ENCODE results near the gene ZBTB16.
A peak's percentile ranks its signal among the peaks of the same experiment; 100 is the strongest.

The ZBTB16 gene, protein sequence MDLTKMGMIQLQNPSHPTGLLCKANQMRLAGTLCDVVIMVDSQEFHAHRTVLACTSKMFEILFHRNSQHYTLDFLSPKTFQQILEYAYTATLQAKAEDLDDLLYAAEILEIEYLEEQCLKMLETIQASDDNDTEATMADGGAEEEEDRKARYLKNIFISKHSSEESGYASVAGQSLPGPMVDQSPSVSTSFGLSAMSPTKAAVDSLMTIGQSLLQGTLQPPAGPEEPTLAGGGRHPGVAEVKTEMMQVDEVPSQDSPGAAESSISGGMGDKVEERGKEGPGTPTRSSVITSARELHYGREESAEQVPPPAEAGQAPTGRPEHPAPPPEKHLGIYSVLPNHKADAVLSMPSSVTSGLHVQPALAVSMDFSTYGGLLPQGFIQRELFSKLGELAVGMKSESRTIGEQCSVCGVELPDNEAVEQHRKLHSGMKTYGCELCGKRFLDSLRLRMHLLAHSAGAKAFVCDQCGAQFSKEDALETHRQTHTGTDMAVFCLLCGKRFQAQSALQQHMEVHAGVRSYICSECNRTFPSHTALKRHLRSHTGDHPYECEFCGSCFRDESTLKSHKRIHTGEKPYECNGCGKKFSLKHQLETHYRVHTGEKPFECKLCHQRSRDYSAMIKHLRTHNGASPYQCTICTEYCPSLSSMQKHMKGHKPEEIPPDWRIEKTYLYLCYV

DNA sequence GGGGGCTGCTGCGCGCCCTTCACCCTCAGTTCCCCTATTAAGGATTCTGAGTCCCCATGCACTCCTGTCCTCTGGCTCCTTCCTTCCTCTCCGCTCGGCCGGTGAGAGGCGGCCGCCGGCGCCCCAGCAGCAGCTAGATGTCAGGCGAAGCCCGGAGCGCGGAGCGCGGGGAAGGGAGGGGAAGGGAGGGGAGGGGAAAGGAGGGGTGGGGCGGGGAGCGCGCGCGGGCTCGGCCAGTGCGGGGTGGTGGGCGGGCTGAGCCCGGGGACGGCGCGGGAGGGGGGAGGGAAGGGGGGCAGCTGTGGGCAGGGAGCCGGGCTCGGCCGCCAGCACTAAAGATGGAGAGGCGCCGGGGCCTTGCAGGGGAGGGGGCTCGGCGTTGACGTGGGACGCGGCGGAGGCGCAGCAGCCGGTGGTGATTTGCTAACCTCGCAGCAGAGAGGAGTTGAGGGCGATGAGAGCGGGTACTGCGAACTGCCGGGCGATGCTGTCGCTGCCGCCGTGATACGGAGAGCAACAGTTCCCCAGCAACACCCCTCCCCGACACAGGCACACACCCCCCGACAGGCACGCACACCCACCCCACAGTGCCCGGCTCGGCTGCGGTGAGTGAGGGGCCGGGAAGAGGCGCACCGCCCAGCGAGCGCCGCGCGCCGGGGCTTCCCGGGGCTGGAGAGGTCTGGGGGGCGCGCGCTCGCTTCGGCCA, at the start of gene ZBTB16:
Gene ZBTB16 (plus strand): TSS at position 434 of the 706 bp plus-strand sequence. CDS start 3,590 bp downstream, outside the sequence.
- DNase-seq = no peak

- DNase-seq = no peak
Measured at GRCh38 chr11:114010931-114011330, 48.6 kb upstream of the ZBTB16 start.

GRCh38 chr11:114011443-114011842, 48.1 kb upstream of the ZBTB16 start:
- no peak for DNase-seq

- DNase-seq = no peak
Measured at GRCh38 chr11:114015117-114015516, 44.4 kb upstream of the ZBTB16 start.

DNA sequence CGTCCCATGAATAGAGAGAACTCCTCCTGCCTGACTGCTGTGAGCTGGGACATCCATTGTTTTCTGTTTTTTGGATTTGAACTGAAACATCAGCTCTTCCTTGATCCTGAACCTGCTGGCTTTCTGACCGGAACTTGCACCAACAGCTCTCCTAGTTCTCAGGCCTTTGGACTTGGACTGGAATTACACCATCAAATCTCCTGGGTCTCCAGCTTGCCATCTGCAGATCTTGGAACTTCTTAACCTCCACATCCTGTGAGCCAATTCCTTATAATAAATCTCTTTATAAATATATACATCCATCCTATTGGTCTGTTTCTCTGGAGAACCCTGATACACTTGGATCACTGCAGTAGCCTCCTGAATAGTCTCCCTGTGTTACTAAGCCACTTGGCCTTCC, 42.5 kb upstream of the ZBTB16 start:
- DNase-seq = no peak

DNA sequence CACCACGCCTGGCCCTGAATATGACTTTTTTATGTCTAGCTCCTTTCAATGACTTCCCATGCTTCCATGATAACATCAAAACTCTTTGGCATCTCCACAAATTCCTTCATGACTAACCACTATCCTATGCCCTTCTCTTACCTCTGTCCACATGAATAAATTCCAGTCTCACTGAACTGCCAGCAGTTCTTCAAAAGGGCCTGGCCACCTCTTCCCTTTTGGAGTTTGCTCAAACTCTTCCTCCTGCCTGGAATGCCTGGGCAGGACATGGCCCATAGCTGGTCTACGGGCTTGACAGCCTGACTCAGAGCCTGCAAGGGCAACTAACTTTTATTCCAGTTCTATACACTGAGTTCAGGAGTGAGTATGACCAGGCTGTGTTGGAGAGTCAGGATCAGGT, 41.8 kb upstream of the ZBTB16 start:
- DNase-seq = peak; percentile 13

DNA sequence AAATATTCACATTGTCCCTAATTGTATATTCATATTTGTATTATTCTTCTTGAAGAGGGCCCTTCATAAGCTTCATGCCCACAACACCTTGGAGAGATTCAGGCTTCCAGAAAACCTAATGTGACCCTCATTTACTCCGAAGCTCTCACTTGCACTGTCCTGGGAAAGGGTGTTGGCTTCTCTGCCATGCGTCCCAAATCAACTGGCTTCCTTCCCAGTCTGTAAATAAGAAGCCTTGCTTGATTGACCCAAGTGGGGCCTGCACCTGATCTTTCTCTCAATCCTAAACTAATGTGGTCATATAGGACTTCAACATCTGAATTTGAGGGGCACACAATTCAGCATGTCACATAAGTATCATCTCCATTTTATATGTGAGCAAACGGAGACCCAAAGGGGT, 40.5 kb upstream of the ZBTB16 start:
- no peak for DNase-seq

GRCh38 chr11:114019574-114019973, 39.9 kb upstream of the ZBTB16 start:
- no peak for DNase-seq

DNA sequence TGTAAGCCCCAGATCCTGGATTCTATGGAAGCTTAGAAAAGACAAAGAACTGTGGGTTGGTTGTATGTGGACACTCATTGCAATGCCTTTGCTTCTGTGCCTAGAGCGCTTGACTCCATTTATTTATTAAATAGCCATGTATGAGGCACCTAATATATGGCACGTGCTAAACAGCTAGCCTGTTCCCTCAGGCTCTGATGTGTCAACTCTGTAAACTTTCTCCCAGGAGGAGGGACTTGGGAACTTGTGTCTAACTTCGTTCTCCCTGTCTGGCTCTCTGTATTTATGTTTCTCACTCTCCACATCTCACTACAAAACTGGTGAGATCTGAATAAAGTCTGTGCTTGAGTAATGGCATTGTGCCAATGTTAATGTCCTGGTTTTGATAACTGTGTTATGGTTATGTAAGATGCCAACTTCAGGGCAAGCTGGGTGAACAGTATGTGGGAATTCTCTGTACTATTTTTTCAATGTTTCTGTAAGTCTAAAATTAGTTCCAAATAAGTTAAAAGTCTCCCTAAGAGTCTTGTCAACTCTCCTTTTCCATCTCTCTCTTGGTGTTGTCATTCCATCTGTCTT, 34.1 kb upstream of the ZBTB16 start:
- no peak for DNase-seq

GRCh38 chr11:114026355-114026754, 33.2 kb upstream of the ZBTB16 start:
- peak; percentile 18 for DNase-seq

DNA sequence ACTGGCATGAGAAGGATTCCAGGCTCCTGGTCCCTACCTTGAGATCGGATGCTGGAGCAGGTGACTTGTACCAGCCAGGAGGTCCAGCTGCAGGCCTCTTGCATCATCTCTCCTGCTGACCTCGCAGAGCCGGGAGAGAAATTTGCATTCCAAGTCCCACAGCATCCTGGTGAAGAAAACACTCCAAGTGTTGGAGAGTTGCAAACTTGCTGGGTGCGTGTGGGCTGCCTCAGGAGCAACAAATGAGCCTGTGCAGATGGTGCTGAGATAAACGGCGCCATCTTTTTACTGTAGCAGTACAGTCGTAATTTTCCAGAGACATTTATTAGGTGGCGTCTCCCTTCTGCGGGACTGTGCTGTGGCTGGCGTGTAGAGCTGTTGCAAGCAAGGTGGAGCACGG, 32.1 kb upstream of the ZBTB16 start:
- no peak for DNase-seq

- no peak for DNase-seq
Measured at GRCh38 chr11:114027926-114028325, 31.6 kb upstream of the ZBTB16 start.

- DNase-seq = no peak
Measured at GRCh38 chr11:114031246-114031966, 28.1 kb upstream of the ZBTB16 start.

DNA sequence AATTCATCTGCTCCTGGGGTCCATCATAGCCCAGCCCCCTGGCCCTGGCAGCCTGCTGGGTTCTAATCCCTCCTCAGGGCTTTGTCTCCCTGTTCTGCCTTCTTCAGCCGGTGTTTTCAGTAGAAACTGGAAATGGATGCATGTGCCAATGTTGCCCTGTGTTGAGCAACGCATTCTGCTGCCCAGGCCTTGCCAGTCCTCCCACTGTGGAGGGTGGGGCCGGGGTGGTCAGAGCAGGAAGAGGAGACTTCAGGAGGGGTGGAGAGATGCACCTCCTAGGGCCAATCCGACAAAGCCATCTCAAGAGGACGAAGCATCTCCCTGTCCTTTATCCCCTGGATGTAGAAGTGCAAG, 27.6 kb upstream of the ZBTB16 start:
- DNase-seq = no peak

GRCh38 chr11:114033066-114033465, 26.4 kb upstream of the ZBTB16 start:
- no peak for DNase-seq

DNA sequence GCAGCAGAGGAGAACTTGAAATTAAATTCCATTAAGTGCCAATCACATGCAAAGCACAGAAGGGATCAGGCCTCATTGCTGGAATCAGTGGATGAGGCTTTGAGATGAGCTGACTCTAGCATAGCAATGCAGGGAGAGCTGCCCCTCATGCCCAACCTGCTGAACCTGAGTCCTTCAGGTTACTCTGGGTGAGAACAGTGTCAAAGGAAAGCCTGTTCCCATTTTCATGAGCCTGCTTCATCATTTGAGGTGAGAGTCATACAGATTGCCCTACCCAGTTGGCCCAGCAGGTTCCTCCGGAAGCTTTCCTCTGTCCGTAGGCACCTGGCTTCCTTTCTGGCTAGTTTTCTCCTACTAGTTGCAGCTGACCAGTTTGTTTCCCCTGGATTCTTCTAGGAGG, 25.9 kb upstream of the ZBTB16 start:
- no peak for DNase-seq

GRCh38 chr11:114034956-114035355, 24.6 kb upstream of the ZBTB16 start:
- no peak for DNase-seq

GRCh38 chr11:114036147-114036811, 23.2 kb upstream of the ZBTB16 start:
- DNase-seq = peak; percentile 53

DNA sequence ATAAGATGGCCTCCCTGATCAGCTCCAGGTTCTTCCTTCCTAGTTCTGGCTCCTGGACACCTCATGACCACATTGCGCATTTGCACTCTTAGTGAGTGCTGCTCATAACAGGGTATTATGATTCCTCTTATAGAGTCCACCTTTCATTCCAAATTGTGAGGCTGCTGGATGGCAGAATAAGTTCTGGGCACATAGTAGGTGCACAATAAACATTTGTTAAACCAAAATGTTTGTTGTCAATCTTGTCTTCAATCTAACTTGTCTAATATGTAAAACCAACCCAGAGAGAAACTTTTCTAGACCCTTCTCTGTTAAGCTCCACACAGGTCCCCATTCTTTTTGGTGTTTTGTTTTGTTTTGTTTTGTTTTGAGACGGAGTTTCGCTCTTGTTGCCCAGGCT, 22.6 kb upstream of the ZBTB16 start:
- no peak for DNase-seq

GRCh38 chr11:114039551-114039950, 20.0 kb upstream of the ZBTB16 start:
- no peak for DNase-seq

DNA sequence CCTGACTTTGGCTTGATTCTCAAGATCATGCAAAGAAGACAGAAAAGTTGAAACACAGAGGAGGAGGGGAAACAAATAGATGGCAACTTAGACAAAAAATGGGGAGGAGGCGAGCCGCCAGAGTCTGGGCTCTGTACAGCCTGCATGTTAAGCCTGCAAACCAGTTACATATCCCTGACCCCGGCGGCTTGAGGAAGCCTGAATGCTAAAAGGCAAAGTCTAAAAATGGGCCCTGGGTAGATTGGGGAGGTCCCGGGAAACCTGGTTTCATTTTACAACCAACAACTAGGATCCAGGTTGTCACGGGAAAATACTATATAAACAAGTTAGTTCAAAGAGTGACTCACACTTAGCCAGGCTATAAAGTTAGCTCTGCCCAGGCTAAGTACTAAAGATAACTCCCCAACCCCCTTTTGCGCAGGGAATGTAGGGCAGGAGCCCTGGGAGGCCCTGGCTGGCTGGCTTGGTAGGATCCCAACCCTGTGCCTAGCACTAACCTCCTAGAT, 18.8 kb upstream of the ZBTB16 start:
- DNase-seq = peak; percentile 13

DNA sequence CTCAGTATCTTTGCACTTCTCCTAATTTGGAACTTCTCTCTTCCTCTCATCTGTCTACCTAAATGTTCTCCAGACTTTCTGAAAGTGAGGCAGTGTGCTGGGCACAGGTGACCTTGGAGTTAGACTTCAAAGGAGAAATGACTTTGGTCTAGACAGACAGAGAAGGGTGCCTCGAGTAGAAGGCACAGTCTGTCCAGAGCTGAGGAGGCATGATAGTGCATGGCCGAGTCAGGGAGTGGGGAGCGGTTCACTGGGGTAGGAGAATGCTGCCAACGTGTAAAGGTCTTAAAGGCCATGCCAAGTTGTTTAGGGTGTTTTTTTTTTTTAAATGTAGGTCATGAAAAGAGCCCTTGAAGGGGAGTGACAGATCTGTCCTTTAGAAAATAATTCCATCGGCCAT, 17.3 kb upstream of the ZBTB16 start:
- no peak for DNase-seq
